Motor neuron (in vitro differentiated cells): ENCODE data around the gene ARHGEF9. TPM values are rescaled to one million over a fixed set of nuclear protein-coding genes. Genes with fewer than 3 reads are reported as not detected.
"Not testable (repeated sequence)": the region's sequence is repeated elsewhere in the genome, so short reads cannot be mapped to it uniquely, and the experiment has no call there.

Experiments used
- ATAC-seq, 8 experiments: fragments of 200-7000 bp; cut with Tn5 transposase; replicated peaks in 6 of 8; 2 replicates each; pipeline ENCODE4 v1.8.0; 2021; ENCODE audit warnings: mild to moderate bottlenecking in 8 of 8, moderate library complexity in 8 of 8
- H3K27ac ChIP-seq, 2 donors: fragments of 250-450 bp; sonication (Bioruptor Pico); 2 replicates each; pipeline ENCODE4 v1.9.0; 2021; ENCODE audit warnings: antibody characterized with exemption in 2 of 2, mild to moderate bottlenecking in 2 of 2, moderate library complexity in 1 of 2
- H3K4me1 ChIP-seq, 2 donors: fragments of 250-450 bp; sonication (Bioruptor Pico); replicated peaks in 1 of 2; 2 replicates each; pipeline ENCODE4 v1.6.1; 2021; ENCODE audit warnings: antibody characterized with exemption in 2 of 2, mild to moderate bottlenecking in 2 of 2, moderate library complexity in 1 of 2
- H3K4me3 ChIP-seq, 5 donors: fragments of 250-450 bp; sonication (Bioruptor Pico); 2 replicates each; pipeline ENCODE4 v1.9.0; 2021; ENCODE audit warnings: antibody characterized with exemption in 5 of 5, mild to moderate bottlenecking in 5 of 5, moderate library complexity in 4 of 5
- WGBS, 10 experiments: fragments of 450-650 bp; shearing (Covaris generic); methylation state at CpG; one replicate each; pipeline ENCODE4 v1.0.0; 2022; 5-methylcytosine and 5-hydroxymethylcytosine counted together
- in situ Hi-C, 9 experiments: fragments of 400-800 bp; cut with MboI; loops; one replicate each; pipeline ENCODE4 v1.15.0; 2021; ENCODE audit warnings: low sequenced_read_pairs in 9 of 9, low pct_unique_long_range_greater_than_20kb in 2 of 9; ENCODE audit not compliant: unreplicated experiment in 9 of 9
- total RNA-seq, 8 experiments: library from RNA; unstranded; fragments of 300-600 nt; gene quantifications; 2 replicates each; pipeline versions ENCODE4 v1.2.3 to v1.2.4, GENCODE V29; 2022

ARHGEF9 gene
- 10 to 100 TPM; 17.6 to 46.4 (median 34.3) TPM for total RNA-seq

GRCh38 chrX:63784902-63785707 is at the start of gene ARHGEF9:
Gene ARHGEF9, minus strand, starts transcription at chrX:63785214. Its CDS starts 69 bp downstream, at chrX:63785145.
- peaks cover 2 to 6% of the 10 kb centered on the region in 2 donors for H3K4me1 ChIP-seq
- in situ Hi-C loops, result no loop called here
- peak; percentile 56 to 94 (median 92) for ATAC-seq
- H3K4me3 ChIP-seq, result peak within 1 kb of the TSS; percentile 39 to 44 (median 42)
- peak within 1 kb of the TSS; percentile 78 to 87 for H3K27ac ChIP-seq
- 7% methylated on average over 3 of the region's 30 CpGs; no CpG with 5 or more reads in 9 of the 10 experiments for WGBS, 10 experiments

GRCh38 chrX:63825446-63825845 is 40.4 kb upstream of the ARHGEF9 start:
- H3K4me1 ChIP-seq, ATAC-seq, H3K27ac ChIP-seq, H3K4me3 ChIP-seq, in situ Hi-C loops: not testable (repeated sequence)
- WGBS, 10 experiments, result no CpG with 5 or more reads among the region's 23 CpGs

GRCh38 chrX:63818156-63818555 is 33.1 kb upstream of the ARHGEF9 start:
- no peaks in the 10 kb centered on the region for H3K4me1 ChIP-seq
- H3K27ac ChIP-seq, result no peak overlapping the region
- ATAC-seq, result peak in 2 of 8 experiments; percentile 59 to 61
- no peak overlapping the region for H3K4me3 ChIP-seq
- in situ Hi-C loops, result no loop called here
- WGBS, 10 experiments, result 20 to 90% methylated on average over 1 to 2 of the region's 4 CpGs; no CpG with 5 or more reads in 8 of the 10 experiments

GRCh38 chrX:63817696-63818095 is 32.7 kb upstream of the ARHGEF9 start:
- 39% methylated on average over 3 of the region's 4 CpGs; no CpG with 5 or more reads in 9 of the 10 experiments for WGBS, 10 experiments
- Histone ChIP-seq H3K4me1 (no peaks in the 10 kb centered on the region), H3K27ac (no peak overlapping the region), H3K4me3 (no peak overlapping the region)
- peak in 2 of 8 experiments; percentile 68 to 70 for ATAC-seq
- in situ Hi-C loops, result no loop called here

GRCh38 chrX:63812823-63813222 is 27.8 kb upstream of the ARHGEF9 start:
- no peak for ATAC-seq
- no peak overlapping the region for H3K27ac ChIP-seq
- H3K4me3 ChIP-seq, result no peak overlapping the region
- WGBS, 10 experiments, result 8 to 90% (median 42%) methylated on average over 2 to 4 of the region's 5 CpGs; no CpG with 5 or more reads in 4 of the 10 experiments
- in situ Hi-C loops, result no loop called here
- H3K4me1 ChIP-seq, result no peaks in the 10 kb centered on the region

GRCh38 chrX:63810746-63811145 is 25.7 kb upstream of the ARHGEF9 start:
- no peak overlapping the region for H3K4me3 ChIP-seq
- H3K4me1 ChIP-seq, result no peaks in the 10 kb centered on the region
- no peak overlapping the region for H3K27ac ChIP-seq
- WGBS, 10 experiments, result 0 to 65% (median 57%) methylated on average over 1 to 2 of the region's 2 CpGs; no CpG with 5 or more reads in 5 of the 10 experiments
- ATAC-seq, result no peak
- in situ Hi-C loops, result no loop called here

- no peak for ATAC-seq
- in situ Hi-C loops, result no loop called here
- Histone ChIP-seq H3K4me3 (no peak overlapping the region), H3K4me1 (no peaks in the 10 kb centered on the region), H3K27ac (no peak overlapping the region)
- 4% methylated on average over 3 of the region's 3 CpGs; no CpG with 5 or more reads in 9 of the 10 experiments for WGBS, 10 experiments
These were observed 24.2 kb upstream of the ARHGEF9 start for GRCh38 chrX:63809173-63809572.

GRCh38 chrX:63795406-63795805 is 10.4 kb upstream of the ARHGEF9 start:
- ATAC-seq, H3K4me3 ChIP-seq, in situ Hi-C loops, H3K4me1 ChIP-seq, H3K27ac ChIP-seq: not testable (repeated sequence)
- 0 to 100% (median 54%) methylated on average over 1 to 2 of the region's 2 CpGs; no CpG with 5 or more reads in 3 of the 10 experiments for WGBS, 10 experiments

GRCh38 chrX:63785708-63786040 is 660 bp upstream of the ARHGEF9 start:
- 0 to 45% (median 18%) methylated on average over 1 to 3 of the region's 4 CpGs; no CpG with 5 or more reads in 6 of the 10 experiments for WGBS, 10 experiments
- ATAC-seq, result no peak
- in situ Hi-C loops, result no loop called here
- Histone ChIP-seq H3K27ac (no peak overlapping the region), H3K4me1 (peaks cover 2 to 6% of the 10 kb centered on the region in 2 donors), H3K4me3 (peak overlapping the region; percentile 39 to 44 (median 42))

- peak overlapping the region; percentile 39 to 44 (median 42) for H3K4me3 ChIP-seq
- in situ Hi-C loops, result no loop called here
- peaks cover 2 to 6% of the 10 kb centered on the region in 2 donors for H3K4me1 ChIP-seq
- ATAC-seq, result peak in 3 of 8 experiments; percentile 30 to 39 (median 37)
- WGBS, 10 experiments, result 0% methylated on average over 1 of the region's 4 CpGs; no CpG with 5 or more reads in 9 of the 10 experiments
- H3K27ac ChIP-seq, result peak overlapping the region; percentile 78 to 87
These were observed 590 bp downstream of the ARHGEF9 start for GRCh38 chrX:63784346-63784901.

GRCh38 chrX:63782515-63782914 is 2.5 kb downstream of the ARHGEF9 start:
- 28 to 76% (median 60%) methylated on average over 1 to 6 of the region's 6 CpGs; no CpG with 5 or more reads in 3 of the 10 experiments for WGBS, 10 experiments
- Histone ChIP-seq H3K4me1 (peaks cover 2 to 6% of the 10 kb centered on the region in 2 donors), H3K27ac (no peak overlapping the region), H3K4me3 (no peak overlapping the region)
- in situ Hi-C loops, result no loop called here
- ATAC-seq, result no peak

GRCh38 chrX:63768760-63769159 is 16.3 kb downstream of the ARHGEF9 start:
- in situ Hi-C loops, result loop anchor here in 1 of 9 experiments (25.0 kb wide), 1 partner anchor 144 kb away; no protein-coding TSS in a partner anchor
- Histone ChIP-seq H3K4me1 (no peaks in the 10 kb centered on the region), H3K4me3 (no peak overlapping the region), H3K27ac (no peak overlapping the region)
- no peak for ATAC-seq
- 0 to 100% (median 66%) methylated on average over 1 to 2 of the region's 2 CpGs; no CpG with 5 or more reads in 4 of the 10 experiments for WGBS, 10 experiments

GRCh38 chrX:63765712-63766111 is 19.3 kb downstream of the ARHGEF9 start:
- no peak for ATAC-seq
- in situ Hi-C loops, result loop anchor here in 1 of 9 experiments (25.0 kb wide), 1 partner anchor 147 kb away; no protein-coding TSS in a partner anchor
- no peaks in the 10 kb centered on the region for H3K4me1 ChIP-seq
- WGBS, 10 experiments, result 67 to 100% (median 76%) methylated on average over 1 to 4 of the region's 4 CpGs; no CpG with 5 or more reads in 4 of the 10 experiments
- H3K27ac ChIP-seq, result no peak overlapping the region
- no peak overlapping the region for H3K4me3 ChIP-seq
